HG02610 (cell line): Measurements from ENCODE around the gene ANO6.
A peak's percentile ranks its signal among the peaks of the same experiment; 100 is the strongest.
"Not testable (repeated sequence)": the region's sequence is repeated elsewhere in the genome, so short reads cannot be mapped to it uniquely, and the experiment has no call there.

Experiments used
- ATAC-seq: cut with Tn5 transposase; IDR thresholded peaks from one replicate; pipeline ENCODE4 v1.9.1; 2021; ENCODE audit warnings: mild to moderate bottlenecking, moderate library complexity; ENCODE audit not compliant: unreplicated experiment

Gene ANO6

DNA sequence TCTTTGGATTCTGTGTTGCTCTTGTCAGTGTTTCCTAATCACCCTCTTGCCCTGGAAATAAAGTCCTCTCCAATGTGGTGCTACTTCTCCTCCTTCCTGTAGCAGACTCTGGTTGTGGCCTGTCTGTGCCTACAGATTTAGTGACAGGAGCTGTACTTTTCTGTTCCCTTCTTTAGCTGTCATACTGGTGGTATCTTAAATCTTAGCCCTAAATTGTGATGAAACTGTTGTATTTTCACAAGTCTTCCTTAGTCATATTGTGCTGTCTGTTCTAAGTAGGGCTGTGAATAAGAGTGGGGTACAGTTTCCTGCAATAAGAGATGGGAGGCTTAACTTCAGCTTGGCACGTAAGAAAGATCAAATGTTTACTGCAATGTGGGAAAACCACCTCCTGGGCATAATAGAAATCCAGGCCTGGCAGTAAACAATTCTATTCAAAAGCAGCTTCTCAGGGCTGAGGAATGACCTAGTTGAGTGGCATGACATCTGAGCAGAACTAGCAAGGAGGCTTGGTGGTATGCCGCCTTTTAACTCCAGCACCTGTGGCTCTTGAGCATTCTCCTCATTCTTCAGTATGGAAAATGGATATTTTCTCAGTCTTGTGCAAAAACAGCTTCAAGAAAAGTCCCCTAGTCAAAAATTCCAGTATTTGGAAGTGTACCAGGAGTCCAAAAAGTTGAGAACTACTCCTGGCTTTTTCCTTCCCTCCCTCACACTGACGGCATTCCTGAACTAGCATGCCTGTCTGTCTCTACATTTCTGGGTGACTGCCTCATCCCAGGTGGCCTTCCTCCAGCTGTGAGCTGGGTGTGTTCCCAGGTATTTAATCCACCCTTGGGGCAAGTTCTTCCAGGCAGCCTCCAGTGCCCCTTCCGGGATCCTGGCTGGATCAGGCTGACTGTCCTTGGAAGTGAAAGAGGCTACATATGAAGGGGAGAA is 19.5 kb downstream of the ANO6 start:
- ATAC-seq, result peak; percentile 46

DNA sequence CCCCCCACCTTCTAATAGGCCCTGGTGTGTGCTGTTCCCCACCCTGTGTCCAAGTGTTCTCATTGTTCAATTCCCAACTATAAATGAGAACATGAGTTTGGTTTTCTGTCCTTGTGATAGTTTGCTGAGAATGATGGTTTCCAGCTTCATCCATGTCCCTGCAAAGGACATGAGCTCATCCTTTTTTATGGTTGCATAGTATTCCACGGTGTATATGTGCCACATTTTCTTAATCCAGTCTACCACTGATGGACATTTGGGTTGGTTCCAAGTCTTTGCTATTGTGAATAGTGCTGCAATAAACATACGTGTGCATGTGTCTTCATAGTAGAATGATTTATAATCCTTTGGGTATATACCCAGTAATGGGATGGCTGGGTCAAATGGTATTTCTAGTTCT is 20.5 kb downstream of the ANO6 start:
- not testable (repeated sequence) for ATAC-seq

DNA sequence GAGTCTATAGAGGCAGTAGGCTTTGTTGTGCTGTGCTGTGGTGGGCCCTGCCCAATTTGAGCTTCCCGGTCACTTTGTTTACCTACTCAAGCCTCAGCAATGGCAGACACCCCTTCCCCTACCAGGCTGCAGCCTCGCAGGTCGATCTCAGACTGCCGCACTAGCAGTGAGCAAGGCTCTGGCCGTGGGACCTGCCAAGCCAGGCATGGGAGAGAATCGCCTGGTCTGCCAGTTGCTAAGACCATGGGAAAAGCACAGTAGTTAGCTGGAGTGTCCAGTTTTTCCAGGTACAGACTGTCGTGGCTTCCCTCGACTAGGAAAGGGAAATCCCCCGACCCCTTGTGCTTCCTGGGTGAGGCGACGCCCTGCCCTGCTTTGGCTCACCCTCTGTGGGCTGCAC is 26.3 kb downstream of the ANO6 start:
- no peak for ATAC-seq

DNA sequence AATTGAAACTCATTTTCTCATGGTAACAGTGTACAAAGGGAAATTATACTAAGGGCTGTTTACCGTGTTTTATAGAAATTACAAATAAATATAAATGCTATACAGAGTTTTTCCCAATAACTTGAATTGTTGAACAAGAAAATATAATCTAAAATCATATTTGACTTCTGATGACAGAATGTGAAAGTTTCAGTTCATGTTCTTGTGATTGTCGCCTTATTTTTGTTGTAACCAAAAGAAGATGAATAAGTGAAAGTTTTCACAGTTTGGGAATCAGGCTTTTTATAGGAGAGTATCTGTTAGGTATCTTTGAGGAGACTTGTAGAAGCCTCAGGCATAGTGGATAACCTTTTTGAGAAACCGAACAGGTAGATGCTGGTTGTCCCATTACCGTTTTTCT is 28.1 kb downstream of the ANO6 start:
- ATAC-seq, result no peak

DNA sequence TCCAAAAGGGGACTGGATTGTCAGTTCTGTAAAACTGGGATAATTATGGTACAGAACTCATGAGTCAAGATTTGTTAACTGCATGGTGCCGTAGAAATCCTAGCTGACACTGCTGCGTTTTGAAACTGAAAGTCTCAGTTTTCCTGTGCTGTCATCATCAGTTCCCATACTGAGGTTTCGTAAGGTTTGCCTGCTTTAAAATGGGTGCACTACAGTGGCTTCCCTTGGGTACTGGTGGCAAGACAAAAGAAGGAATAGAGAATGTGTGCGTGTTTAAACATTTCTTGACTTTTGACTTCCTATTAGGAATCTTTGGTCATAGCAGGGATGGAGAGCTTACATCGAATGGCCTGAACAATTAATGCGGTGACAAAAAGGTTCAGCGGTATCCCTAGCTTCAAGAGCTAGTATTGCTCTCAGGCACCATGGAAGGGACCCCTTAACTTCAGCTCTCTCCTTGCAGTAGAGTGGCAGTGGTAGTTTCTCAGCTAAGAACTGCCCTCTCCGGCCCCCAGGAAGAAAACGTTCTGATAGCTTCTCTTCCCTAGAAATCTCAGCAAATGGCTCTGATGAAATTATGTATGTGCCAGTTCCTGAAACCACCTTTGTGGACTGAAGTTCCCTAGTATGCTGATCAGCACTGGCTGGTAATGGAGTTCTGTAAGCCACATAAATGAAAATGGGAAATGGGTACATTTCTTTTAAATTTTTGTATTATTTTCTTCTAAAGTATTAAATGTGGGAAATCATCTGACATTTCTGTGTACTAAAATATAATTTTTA is 28.9 kb downstream of the ANO6 start:
- peak; percentile 88 for ATAC-seq

DNA sequence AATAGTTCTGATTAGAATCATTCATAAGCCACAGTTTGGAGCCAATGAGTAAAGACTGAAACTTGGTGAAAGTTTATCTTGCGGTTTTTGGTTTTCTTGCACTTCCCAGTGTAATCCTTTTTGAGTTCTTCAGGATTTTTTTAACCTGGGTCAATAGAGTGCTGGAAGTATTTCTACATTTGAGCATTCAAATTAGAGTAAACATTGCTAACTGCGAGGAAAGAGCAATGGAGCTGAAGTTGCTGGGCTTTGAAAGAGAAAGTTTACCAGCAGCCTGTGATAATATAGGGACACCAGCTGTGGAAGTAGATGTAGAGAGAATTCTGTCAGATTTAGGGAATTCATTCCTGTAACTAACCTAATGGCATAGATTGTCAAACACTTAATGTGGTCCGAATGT is 30.3 kb downstream of the ANO6 start:
- ATAC-seq, result no peak

DNA sequence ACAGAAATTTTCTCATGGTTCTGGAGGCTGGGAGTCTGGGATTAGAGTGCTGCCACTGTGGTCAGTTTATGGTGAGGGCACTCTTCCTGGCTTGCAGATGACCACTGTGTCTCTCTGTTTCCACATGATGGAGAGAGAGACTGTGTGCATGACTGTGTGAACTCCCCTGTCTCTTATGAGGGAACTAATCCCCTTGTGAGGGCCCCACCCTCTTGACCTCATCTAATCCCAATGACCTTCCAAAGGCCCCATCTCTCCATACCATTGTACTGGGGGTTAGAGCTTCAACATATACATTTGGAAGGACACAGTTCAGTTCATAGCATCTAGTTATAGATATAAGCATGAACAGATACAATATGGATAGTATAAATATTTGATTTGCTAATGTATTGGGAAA is 31.7 kb downstream of the ANO6 start:
- ATAC-seq, result no peak

DNA sequence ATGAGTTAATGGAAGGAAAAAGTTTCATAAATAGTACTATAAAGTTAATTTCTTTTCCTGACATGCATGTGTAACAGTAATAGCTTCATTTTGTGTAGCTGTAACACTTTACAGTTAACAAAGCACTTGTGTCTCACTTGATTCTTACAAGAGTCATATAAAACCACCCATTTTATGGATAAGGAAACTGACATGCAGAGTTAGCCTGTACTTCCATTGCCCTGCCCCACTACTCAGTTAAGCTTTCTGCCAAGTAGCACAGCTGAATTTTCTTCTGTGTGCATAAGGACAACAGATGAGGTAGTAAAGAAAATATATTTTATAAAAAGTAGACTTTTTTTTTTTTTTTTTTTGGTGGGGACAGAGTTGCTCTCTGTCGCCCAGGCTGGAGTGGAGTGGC is 32.2 kb downstream of the ANO6 start:
- ATAC-seq, result no peak

DNA sequence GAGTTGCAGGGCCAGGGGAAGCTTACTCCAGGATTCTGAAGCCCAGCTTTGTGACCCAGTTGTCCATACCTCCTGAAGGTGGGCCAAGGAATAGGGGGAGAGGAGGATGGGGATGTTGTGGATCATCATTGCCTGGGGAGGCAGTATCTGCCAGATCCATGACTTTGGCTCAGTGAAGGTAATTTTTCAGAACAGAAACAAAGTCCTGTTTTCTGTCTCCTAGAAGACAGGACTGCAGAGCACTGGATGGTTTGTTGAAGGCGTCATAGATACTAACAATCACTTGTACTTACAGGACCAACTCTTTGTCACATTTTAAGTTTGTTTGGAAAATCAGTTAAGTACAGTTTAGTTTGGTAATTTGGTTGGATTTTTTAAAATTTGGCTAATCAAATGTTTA is 38.4 kb downstream of the ANO6 start:
- ATAC-seq, result no peak

DNA sequence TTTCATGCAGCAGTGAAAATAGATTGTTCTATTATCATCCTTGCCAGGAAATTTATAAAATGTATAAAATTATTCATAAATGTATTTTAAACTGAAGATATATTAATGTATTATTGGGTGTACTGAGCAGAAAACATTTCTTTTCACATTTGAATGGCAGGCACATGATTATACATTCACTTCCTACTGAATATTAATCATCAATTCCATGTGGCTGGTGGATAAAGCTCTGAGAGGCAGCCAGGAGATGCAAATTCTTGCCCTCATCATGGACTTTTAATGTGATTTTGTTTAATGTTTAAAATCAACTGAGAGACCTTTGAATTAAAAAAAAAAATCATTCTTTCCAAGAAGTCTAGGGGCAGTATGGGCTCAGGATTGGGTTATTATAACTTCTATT is 40.8 kb downstream of the ANO6 start:
- no peak for ATAC-seq

DNA sequence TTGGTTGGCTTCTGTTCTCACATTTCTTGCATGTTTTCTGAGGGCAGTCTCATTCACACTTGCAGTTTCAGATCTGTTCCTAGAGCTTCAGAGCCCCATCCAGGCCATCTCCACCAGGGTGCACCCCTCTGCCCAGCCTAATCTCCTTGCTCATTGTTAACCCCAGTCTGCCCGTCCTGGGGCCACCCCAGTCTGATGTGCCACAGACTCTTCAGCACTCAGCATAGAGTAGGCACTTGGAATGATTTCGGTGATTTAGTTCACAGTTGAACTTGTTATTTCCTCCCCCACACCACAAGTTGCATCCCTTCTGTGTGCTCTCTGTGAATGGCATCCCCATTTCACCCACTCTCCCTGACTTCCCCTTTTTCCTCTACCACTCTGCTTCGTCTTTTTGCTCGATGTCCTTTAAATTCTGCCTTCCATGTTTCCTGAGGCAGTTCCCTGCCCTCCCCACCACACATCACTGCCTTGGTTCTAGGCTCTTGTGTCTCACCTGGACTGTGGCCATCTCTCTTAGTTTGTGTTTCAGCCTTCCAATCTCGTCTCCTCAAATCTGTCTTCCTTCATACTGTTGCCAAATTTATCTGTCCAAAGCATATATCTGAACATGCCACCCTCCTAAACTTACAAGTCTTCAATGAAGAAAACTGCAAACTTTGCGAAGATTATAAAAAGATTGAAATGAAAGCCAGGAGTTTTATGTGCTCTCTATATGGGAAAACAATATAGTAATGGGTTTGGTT is 41.5 kb downstream of the ANO6 start:
- peak; percentile 82 for ATAC-seq

DNA sequence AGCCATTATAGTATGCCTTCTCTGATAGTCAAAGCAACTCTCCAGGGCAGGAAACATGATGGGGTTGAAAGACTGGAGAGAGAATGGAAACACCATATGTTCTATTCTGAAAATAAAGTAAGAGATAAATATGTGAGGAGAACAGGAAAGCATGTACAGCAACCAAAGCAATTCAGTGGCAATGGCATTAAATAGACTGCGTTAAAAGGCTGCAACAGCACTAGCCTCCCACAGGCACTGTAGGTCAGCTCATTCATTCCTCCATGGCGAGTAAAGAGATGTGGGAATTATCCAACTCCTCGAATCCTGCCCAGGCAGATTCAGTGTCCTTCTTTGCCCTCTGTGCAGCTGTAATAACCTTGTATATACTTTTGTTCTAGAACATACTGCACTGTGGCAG is 43.8 kb downstream of the ANO6 start:
- no peak for ATAC-seq

DNA sequence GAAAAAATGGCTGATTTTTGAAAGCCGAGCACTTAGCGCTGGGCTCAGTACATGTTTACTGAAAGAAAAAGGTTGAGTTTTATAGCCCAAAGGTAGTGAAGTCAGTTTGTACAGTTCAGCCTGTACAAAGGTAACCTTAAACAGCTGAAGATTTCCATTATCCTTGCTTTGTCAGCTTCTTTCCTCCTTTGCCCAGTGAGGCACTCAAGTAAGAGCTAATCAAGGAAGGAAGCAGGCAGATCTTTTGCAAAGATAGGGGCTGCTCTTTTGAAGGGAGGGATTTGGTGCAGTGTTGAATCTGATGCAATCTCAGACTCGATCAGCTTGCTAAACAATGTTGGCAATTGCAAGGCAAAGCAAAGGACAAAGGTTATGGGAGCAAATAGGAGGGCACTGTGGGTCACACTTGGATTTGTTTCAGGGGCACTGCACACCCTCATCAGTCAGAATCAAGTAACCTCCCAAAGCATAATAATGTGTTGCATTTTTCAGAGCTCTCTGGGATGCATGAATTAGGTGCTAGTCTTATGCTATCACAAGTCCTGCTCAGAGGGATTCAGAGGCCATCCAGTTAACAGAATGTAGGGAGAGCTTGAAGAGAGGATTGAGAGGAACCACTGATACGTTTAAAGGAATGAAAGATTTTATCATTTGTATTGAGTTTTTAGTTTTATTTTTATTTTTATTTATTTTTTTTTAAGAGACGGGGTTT is 44.4 kb downstream of the ANO6 start:
- no peak for ATAC-seq

DNA sequence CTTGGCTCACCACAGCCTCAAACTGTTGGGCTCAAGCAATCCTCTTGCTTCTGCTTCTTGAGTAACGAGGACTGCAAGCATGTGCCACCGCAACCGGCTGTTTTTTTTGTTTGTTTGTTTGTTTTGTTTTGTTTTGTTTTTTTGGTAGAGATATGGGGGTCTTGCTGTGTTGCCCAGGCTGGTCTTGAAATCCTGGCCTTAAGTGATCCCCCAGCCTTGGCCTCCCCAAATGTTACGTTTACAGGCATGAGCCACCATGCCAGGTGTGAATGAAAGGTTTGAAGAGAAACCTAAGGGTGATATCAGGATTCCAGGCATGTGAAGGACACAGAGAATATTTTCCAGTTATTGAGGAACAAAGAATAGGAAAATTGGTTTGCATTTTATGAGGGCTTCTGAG is 45.0 kb downstream of the ANO6 start:
- ATAC-seq, result no peak

DNA sequence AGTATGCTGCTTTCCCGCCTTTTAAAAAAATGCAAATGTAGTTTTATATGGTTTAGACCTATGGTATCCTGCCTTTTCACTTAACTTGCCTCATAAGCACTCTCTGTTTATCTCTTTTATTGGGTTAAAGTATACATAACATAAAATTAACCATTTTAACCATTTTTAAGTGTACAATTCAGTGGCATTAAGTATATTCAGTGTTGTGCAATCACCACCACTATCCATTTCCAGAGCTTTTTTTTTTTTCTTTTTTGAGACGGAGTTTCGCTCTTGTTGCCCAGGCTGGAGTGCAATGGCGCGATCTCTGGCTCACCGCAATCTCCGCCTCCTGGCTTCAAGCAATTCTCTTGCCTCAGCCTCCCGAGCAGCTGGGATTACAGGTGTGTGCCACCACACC is 46.3 kb downstream of the ANO6 start:
- ATAC-seq, result not testable (repeated sequence)

DNA sequence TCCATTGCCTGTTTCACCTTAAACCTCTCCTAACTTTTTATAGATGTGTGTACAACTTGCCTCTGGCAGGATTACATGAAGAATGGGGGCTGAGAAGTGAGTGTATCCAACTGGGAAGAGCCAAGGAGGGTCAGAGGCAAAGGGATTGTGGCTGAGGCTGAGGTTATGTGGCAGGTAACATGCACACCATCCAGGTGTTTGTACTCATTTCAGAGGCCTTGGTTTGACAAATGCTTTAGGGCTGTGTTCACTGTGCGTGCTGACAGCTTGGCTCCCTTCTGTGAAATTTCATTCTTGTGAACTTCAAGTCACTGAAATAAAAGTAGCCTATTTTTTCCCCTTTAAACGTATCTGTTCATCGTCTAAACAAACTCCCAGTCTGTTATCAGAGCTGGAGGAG is 47.7 kb downstream of the ANO6 start:
- ATAC-seq, result no peak

DNA sequence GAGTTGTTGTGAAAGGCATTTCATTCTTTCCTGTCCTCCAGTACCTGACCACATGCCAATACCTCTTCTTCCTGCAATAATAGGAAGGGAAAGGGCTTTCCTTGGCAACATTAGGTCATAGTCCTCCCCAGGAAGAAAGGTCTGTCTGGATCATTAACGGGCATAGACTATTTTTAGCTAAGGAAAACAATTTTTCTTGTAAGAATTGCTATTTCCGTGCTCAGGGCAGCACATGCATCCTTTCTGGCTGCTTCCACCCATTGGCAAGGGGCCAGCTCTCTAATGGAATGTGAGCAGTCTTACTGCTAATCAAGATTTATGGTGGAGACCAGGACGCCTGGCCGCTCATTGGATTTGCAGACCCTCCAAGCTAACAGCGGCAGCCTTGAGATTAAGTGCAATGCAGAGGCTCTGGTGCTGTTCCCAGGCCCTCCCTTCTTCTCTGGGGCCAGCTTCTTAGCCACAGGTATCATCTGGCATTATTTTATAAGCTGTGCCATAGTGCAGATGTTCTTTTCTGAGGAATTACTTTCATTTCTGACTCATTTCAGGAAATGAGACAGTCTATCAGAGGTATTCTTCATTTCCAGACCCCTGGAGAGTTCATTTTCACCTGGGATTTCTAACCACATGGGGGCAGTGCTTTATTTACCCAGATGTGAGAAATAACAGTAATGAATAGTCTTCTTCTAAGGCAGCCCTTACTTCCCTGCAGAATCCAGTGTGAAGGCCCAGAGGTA is 52.9 kb downstream of the ANO6 start:
- peak; percentile 82 for ATAC-seq

DNA sequence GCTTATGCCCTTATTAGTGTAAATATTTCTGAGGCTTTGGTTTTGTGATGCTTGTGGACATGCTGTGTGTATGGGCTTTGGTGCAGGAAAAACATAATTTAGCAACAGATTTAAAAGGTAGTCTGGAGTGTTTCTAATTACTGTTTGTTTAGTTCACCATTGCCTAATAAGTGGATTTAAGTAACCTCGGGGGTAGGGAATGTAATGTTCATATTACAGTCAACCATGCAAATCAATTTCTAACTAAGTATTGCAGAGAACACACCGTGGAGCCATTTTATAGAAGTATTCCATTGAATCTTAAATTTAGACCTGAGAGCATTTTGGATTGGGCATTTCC is 53.5 kb downstream of the ANO6 start:
- ATAC-seq, result no peak

DNA sequence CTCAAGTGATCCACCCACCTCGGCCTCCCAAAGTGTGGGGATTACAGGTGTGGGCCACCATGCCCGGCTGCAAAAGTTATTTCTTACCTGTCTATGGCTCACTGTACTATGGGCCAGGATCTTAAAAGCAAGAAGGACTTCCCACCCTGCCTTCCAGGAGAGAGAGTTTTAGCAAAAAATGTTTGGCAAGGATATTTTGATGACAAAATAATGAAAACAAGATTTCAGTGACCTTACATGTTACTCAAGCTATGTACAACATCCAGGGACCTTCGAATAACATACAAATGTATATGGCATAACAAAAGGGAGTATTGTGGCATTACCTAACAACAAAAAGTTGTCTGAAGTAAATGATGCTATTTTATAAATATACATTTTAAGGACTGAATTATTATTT is 55.1 kb downstream of the ANO6 start:
- no peak for ATAC-seq

DNA sequence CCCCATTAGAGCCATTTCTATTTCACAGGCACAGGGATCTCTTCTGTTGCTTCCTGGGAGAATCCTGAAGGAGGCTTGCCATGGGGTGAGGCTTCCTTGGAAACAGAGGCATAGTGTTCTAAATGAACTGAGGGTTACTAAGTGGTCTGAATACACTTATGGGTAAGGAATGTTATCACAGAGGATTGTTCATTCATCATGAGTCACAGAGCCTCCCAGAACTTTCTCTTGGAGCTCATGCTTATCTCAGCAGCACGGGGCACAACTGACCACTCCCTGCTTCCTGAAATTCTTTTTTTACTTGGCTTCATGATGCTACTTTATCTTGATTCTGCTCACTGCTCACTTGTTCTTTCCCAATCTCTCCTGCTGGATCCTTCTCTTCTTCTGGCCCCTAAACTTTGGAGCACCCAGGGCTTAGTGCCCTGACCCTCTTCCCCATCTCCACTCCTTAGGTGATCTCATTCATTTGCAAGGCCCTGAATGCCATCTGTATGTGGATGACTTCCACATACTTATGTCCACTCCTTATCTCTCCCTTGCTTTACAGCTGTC is 57.9 kb downstream of the ANO6 start:
- no peak for ATAC-seq
